Measurements from ENCODE around the gene IL16. TPM values are rescaled to one million over a fixed set of nuclear protein-coding genes. Genes with fewer than 3 reads are reported as not detected.
"Not testable (repeated sequence)": the region's sequence is repeated elsewhere in the genome, so short reads cannot be mapped to it uniquely, and the experiment has no call there.

Gene IL16
- total and polyA plus RNA-seq, 4 donors = 1.9 to 6.9 (median 4.4) TPM

- H3K27me3 ChIP-seq (ENCODE audit: control insufficient read depth in 4 of 4, insufficient read depth in 4 of 4, low read length in 3 of 4); DNase-seq (ENCODE audit: low spot score); H3K9me3 ChIP-seq (ENCODE audit: control insufficient read depth in 4 of 4, low read length in 3 of 4); H3K36me3 ChIP-seq (ENCODE audit: control insufficient read depth in 4 of 4, insufficient read depth in 3 of 4, low read depth in 1 of 4, low read length in 3 of 4); H3K27ac ChIP-seq (ENCODE audit: low read depth in 1 of 2, low read length in 2 of 2); H3K9ac ChIP-seq (ENCODE audit: low read depth in 1 of 2, low read length in 2 of 2); H3K4me1 ChIP-seq (ENCODE audit: control insufficient read depth in 4 of 4, insufficient read depth in 4 of 4, low read length in 3 of 4); H3K4me3 ChIP-seq (ENCODE audit: low read depth in 1 of 3, low read length in 3 of 3): not testable (repeated sequence)
- 90% methylated on average over 32 of the region's 37 CpGs for WGBS
These were observed 38.1 kb upstream of the IL16 start for GRCh38 chr15:81158561-81158960.

- H3K4me3 ChIP-seq (ENCODE audit: low read depth in 1 of 3, low read length in 3 of 3) = no peak overlapping the region
- no peaks in the 10 kb centered on the region for H3K4me1 ChIP-seq (ENCODE audit: control insufficient read depth in 4 of 4, insufficient read depth in 4 of 4, low read length in 3 of 4)
- H3K27ac ChIP-seq (ENCODE audit: low read depth in 1 of 2, low read length in 2 of 2) = no peak overlapping the region
- no peak for TF ChIP-seq FOXA2 (IDR thresholded peaks at IDR 0.05)
- TF ChIP-seq CTCF (IDR thresholded peaks at IDR 0.05; ENCODE audit: low read depth, low read length, missing input control) = no peak
- TF ChIP-seq HNF4A (conservative IDR thresholded peaks at IDR 0.05) = no peak
- TF ChIP-seq, protein P1, sequence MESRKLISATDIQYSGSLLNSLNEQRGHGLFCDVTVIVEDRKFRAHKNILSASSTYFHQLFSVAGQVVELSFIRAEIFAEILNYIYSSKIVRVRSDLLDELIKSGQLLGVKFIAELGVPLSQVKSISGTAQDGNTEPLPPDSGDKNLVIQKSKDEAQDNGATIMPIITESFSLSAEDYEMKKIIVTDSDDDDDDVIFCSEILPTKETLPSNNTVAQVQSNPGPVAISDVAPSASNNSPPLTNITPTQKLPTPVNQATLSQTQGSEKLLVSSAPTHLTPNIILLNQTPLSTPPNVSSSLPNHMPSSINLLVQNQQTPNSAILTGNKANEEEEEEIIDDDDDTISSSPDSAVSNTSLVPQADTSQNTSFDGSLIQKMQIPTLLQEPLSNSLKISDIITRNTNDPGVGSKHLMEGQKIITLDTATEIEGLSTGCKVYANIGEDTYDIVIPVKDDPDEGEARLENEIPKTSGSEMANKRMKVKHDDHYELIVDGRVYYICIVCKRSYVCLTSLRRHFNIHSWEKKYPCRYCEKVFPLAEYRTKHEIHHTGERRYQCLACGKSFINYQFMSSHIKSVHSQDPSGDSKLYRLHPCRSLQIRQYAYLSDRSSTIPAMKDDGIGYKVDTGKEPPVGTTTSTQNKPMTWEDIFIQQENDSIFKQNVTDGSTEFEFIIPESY (IDR thresholded peaks at IDR 0.05) = no peak
- TF ChIP-seq, protein P2, sequence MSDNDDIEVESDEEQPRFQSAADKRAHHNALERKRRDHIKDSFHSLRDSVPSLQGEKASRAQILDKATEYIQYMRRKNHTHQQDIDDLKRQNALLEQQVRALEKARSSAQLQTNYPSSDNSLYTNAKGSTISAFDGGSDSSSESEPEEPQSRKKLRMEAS (IDR thresholded peaks at IDR 0.05) = no peak
- no peak for TF ChIP-seq JUND (IDR thresholded peaks at IDR 0.05)
- no peak for TF ChIP-seq RAD21 (IDR thresholded peaks at IDR 0.05)
- no peak for TF ChIP-seq SP1 (IDR thresholded peaks at IDR 0.05)
- no peak for TF ChIP-seq EGR1 (IDR thresholded peaks at IDR 0.05; ENCODE audit: low read depth in 2 of 2)
- TF ChIP-seq, protein P3, sequence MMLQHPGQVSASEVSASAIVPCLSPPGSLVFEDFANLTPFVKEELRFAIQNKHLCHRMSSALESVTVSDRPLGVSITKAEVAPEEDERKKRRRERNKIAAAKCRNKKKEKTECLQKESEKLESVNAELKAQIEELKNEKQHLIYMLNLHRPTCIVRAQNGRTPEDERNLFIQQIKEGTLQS (IDR thresholded peaks at IDR 0.05) = no peak
- no peak for TF ChIP-seq RXRA (IDR thresholded peaks at IDR 0.05)
- TF ChIP-seq FOXA1 (IDR thresholded peaks at IDR 0.05) = no peak
- no peak for TF ChIP-seq GABPA (IDR thresholded peaks at IDR 0.05 in 1 of 2, conservative IDR thresholded peaks at IDR 0.05 in 1 of 2)
- TF ChIP-seq TAF1 (conservative IDR thresholded peaks at IDR 0.05) = no peak
- TF ChIP-seq YY1 (IDR thresholded peaks at IDR 0.05) = no peak
- DNase-seq (ENCODE audit: low spot score) = no peak
- peaks cover 0 to 4% (median 0%) of the 10 kb centered on the region in 4 donors for H3K27me3 ChIP-seq (ENCODE audit: control insufficient read depth in 4 of 4, insufficient read depth in 4 of 4, low read length in 3 of 4)
- no peaks in the 10 kb centered on the region for H3K36me3 ChIP-seq (ENCODE audit: control insufficient read depth in 4 of 4, insufficient read depth in 3 of 4, low read depth in 1 of 4, low read length in 3 of 4)
- 68% methylated on average over 11 of the region's 11 CpGs for WGBS
- no peak overlapping the region for H3K9ac ChIP-seq (ENCODE audit: low read depth in 1 of 2, low read length in 2 of 2)
- no peaks in the 10 kb centered on the region for H3K9me3 ChIP-seq (ENCODE audit: control insufficient read depth in 4 of 4, low read length in 3 of 4)
These were observed 36.1 kb upstream of the IL16 start for GRCh38 chr15:81160312-81161159.

Measured in liver (tissue), 9 donors.